Endothelial cell (in vitro differentiated cells): ENCODE data around the gene WDR6. TPM values are rescaled to one million over a fixed set of nuclear protein-coding genes. Genes with fewer than 3 reads are reported as not detected.

Experiments
- DNase-seq: peaks from one replicate; pipeline ENCODE4 v3.0.0; 2021; ENCODE audit warnings: low spot score
- H3K27ac Mint-ChIP-seq: one replicate; pipeline ENCODE4 v1.8.0; 2021; ENCODE audit warnings: mixed read lengths, inconsistent platforms; ENCODE audit not compliant: unreplicated experiment
- H3K27me3 Mint-ChIP-seq: one replicate; pipeline ENCODE4 v1.8.0; 2021; ENCODE audit warnings: mild to moderate bottlenecking, moderate library complexity, mixed read lengths, inconsistent platforms; ENCODE audit not compliant: unreplicated experiment
- H3K36me3 Mint-ChIP-seq: one replicate; pipeline ENCODE4 v1.8.0; 2021; ENCODE audit warnings: mild to moderate bottlenecking, low read depth, mixed read lengths, inconsistent platforms; ENCODE audit not compliant: unreplicated experiment
- H3K4me1 Mint-ChIP-seq: one replicate; pipeline ENCODE4 v1.8.0; 2021; ENCODE audit warnings: mild to moderate bottlenecking, mixed read lengths, inconsistent platforms; ENCODE audit not compliant: unreplicated experiment
- H3K4me3 Mint-ChIP-seq: one replicate; pipeline ENCODE4 v1.8.0; 2021; ENCODE audit warnings: mild to moderate bottlenecking, mixed read lengths, inconsistent platforms; ENCODE audit not compliant: unreplicated experiment
- H3K9me3 Mint-ChIP-seq: one replicate; pipeline ENCODE4 v1.8.0; 2021; ENCODE audit warnings: mixed read lengths, inconsistent platforms; ENCODE audit not compliant: unreplicated experiment
- total RNA-seq: library from RNA; stranded (reverse); fragmentation: NEBNext Ultra II Directional; extraction: Animal tissue kit (Norgen Biotek cat#: 25700); gene quantifications from one replicate; pipeline ENCODE4 v1.2.1, GENCODE V29; 2021; ENCODE audit not compliant: unreplicated experiment
- TF ChIP-seq, protein P1 (sequence below): fragments of 200-600 bp; sonication (generic); IDR thresholded peaks from one replicate; pipeline ENCODE4 v1.5.0; 2021; ENCODE audit warnings: antibody characterized with exemption; ENCODE audit not compliant: unreplicated experiment

Gene WDR6
- total RNA-seq, 1 donor from 2014 or later: 148 TPM

DNA sequence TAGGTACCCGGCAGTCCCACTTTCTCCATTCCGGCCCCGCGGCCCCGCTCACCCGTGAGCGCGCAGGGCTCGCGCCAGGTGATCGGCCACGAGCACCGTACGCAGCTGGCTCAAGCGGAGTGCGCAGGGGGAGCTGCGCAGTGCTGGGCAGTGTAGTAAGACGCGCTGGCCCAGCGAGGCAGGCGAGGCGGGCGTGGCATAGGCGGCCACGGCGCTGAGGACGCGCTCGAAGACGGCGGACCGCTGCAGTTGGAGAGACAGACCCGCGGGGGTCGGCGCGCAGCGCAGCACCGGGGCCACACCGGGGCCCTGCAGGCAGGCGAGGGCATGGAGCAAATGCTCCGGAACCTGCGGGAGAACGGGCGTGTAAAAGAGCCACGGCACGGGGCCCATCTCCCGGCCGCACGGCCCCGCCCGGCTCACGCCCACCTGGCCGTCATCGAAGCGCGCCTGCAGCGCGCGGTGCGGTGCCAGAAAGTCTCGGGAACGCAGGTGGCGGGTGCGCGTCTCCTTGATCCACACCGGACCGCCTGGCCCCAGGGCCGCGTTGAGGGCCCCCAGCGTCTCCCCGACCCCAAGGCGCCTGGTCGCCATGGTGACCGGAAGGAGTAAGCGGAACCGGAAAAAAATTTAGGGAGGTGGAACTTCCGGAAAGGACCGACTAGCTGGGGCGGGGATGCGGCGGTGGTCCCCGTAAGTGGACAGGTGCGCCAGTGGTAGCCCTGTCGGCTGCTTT lies 10.9 kb downstream of the WDR6 start, which contains the start of gene DALRD3:
Gene DALRD3, minus strand, starts transcription at position 610 of the 736 bp plus-strand sequence. Its CDS starts 16 bp downstream, at position 594.
- peaks cover 17% of the 10 kb centered on the region for H3K36me3 Mint-ChIP-seq
- H3K27me3 Mint-ChIP-seq: peaks cover 37% of the 10 kb centered on the region
- H3K4me1 Mint-ChIP-seq: peaks cover 17% of the 10 kb centered on the region
- DNase-seq: peak; percentile 54
- no peaks in the 10 kb centered on the region for H3K9me3 Mint-ChIP-seq
- H3K4me3 Mint-ChIP-seq: peak within 1 kb of the TSS; percentile 93
- TF ChIP-seq, protein P1, sequence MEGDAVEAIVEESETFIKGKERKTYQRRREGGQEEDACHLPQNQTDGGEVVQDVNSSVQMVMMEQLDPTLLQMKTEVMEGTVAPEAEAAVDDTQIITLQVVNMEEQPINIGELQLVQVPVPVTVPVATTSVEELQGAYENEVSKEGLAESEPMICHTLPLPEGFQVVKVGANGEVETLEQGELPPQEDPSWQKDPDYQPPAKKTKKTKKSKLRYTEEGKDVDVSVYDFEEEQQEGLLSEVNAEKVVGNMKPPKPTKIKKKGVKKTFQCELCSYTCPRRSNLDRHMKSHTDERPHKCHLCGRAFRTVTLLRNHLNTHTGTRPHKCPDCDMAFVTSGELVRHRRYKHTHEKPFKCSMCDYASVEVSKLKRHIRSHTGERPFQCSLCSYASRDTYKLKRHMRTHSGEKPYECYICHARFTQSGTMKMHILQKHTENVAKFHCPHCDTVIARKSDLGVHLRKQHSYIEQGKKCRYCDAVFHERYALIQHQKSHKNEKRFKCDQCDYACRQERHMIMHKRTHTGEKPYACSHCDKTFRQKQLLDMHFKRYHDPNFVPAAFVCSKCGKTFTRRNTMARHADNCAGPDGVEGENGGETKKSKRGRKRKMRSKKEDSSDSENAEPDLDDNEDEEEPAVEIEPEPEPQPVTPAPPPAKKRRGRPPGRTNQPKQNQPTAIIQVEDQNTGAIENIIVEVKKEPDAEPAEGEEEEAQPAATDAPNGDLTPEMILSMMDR: no peak
- H3K27ac Mint-ChIP-seq: peak within 1 kb of the TSS; percentile 67

- peaks cover 18% of the 10 kb centered on the region for H3K4me1 Mint-ChIP-seq
- peaks cover 36% of the 10 kb centered on the region for H3K27me3 Mint-ChIP-seq
- H3K4me3 Mint-ChIP-seq: peak overlapping the region; percentile 93
- DNase-seq: no peak
- H3K9me3 Mint-ChIP-seq: no peaks in the 10 kb centered on the region
- H3K36me3 Mint-ChIP-seq: peaks cover 20% of the 10 kb centered on the region
- H3K27ac Mint-ChIP-seq: peak overlapping the region; percentile 67
- TF ChIP-seq, protein P1: no peak
These were observed 11.5 kb downstream of the WDR6 start for GRCh38 chr3:49018707-49019006.

DNA sequence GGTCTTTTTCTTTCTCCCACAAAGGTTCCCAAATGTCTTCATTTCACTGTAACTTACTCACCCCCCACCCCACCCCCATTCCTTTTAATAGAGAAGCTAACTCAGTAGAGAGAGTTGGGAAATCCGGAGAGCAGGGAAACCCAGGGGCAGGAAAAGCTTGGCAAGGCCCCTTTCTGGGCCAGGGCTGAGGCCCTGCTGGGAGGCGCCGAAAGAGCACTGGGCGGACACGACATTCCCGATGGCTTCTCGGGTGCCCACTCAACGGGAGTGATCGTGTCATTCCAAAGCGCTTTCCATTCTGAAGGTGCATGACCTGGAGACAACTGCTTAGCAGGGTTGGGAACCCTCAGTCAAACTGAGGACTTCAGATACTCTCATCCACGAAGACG lies 12.7 kb downstream of the WDR6 start:
- Mint-ChIP-seq H3K36me3 (peaks cover 27% of the 10 kb centered on the region), H3K27me3 (peaks cover 31% of the 10 kb centered on the region), H3K4me3 (peak overlapping the region; percentile 96), H3K27ac (peak overlapping the region; percentile 42), H3K9me3 (no peaks in the 10 kb centered on the region), H3K4me1 (peaks cover 18% of the 10 kb centered on the region)
- no peak for DNase-seq
- TF ChIP-seq, protein P1: no peak

GRCh38 chr3:49020330-49021212 lies 13.4 kb downstream of the WDR6 start:
- TF ChIP-seq, protein P1: no peak
- Mint-ChIP-seq H3K9me3 (no peaks in the 10 kb centered on the region), H3K36me3 (peaks cover 26% of the 10 kb centered on the region), H3K27ac (peak overlapping the region; percentile 42), H3K4me3 (peak overlapping the region; percentile 96), H3K27me3 (peaks cover 25% of the 10 kb centered on the region), H3K4me1 (peaks cover 18% of the 10 kb centered on the region)
- peak; percentile 42 for DNase-seq
